Esophagus squamous epithelium (tissue), 5 donors: ENCODE results near the gene F12. TPM values are rescaled to one million over a fixed set of nuclear protein-coding genes. Genes with fewer than 3 reads are reported as not detected.

Experiments used
- DNase-seq: peaks from one replicate; lab custom pipeline; 2025; lab: John Stamatoyannopoulos, UW
- H3K27ac ChIP-seq, 4 donors: fragments of 200-600 bp; sonication (generic); one replicate each; pipeline ENCODE4 v1.5.1; 2016 to 2019; ENCODE audit warnings: mild to moderate bottlenecking in 1 of 4
- H3K27me3 ChIP-seq, 4 donors: fragments of 200-600 bp; sonication (generic); 1 replicate in 3 of 4; 2 replicates in 1 of 4; pipeline versions ENCODE4 v1.5.1 to v1.6.0; 2017 to 2021; ENCODE audit warnings: antibody characterized with exemption in 1 of 4
- H3K36me3 ChIP-seq, 3 donors: fragments of 200-600 bp; sonication (generic); one replicate each; pipeline ENCODE4 v1.5.1; 2016 to 2019
- H3K4me1 ChIP-seq, 3 donors: fragments of 200-600 bp; sonication (generic); one replicate each; pipeline ENCODE4 v1.5.1; 2017 to 2019
- H3K4me3 ChIP-seq, 4 donors: fragments of 200-600 bp; sonication (generic); 1 replicate in 3 of 4; 2 replicates in 1 of 4; pipeline ENCODE4 v1.5.1; 2016 to 2019; ENCODE audit warnings: mild to moderate bottlenecking in 2 of 4, moderate library complexity in 1 of 4
- H3K9me3 ChIP-seq, 3 donors: fragments of 200-600 bp; sonication (generic); one replicate each; pipeline ENCODE4 v1.5.1; 2016 to 2019
- CTCF ChIP-seq, 6 experiments: fragments of 450-650 bp in 4 of 6; fragments of 200-600 bp in 2 of 6; sonication (generic) in 2 of 6; IDR thresholded peaks; one replicate each; pipeline ENCODE4 v1.5.1; 2016 to 2019; ENCODE audit warnings: antibody characterized with exemption in 6 of 6, mild to moderate bottlenecking in 4 of 6, moderate library complexity in 4 of 6
- POLR2A ChIP-seq, 4 donors: fragments of 450-650 bp; IDR thresholded peaks; one replicate each; pipeline ENCODE4 v1.6.1; 2017; ENCODE audit warnings: antibody characterized with exemption in 4 of 4, mild to moderate bottlenecking in 4 of 4, moderate library complexity in 3 of 4
- WGBS, 2 donors: methylation state at CpG; one replicate each; pipeline ENCODE4 v1.1.5; 2018; 5-methylcytosine and 5-hydroxymethylcytosine counted together
- intact Hi-C: fragments of 100-400 bp; cut with DNase I; formaldehyde crosslinking; loops from one replicate; pipeline ENCODE4 v1.15.0; 2022
- total RNA-seq, 4 donors: library from RNA; depleted of rRNA; stranded (reverse); fragments of >200 nt; gene quantifications; one replicate each; pipeline ENCODE4 v1.1.0, GENCODE V29; 2016
- donor health status: DM: yes; HTN: yes; CAD: no.

Gene F12
- total RNA-seq, 4 donors from 2014 or later, result 10.7 to 25.4 (median 19.6) TPM

GRCh38 chr5:177399997-177400868 lies 9.1 kb downstream of the F12 start, which contains the start of gene PFN3:
PFN3 (minus strand) TSS chr5:177400661; CDS start chr5:177400576, 85 bp downstream.
- Histone ChIP-seq H3K9me3 (no peaks in the 10 kb centered on the region), H3K27ac (no peak within 1 kb of the TSS), H3K36me3 (no peaks in the 10 kb centered on the region), H3K4me3 (peak within 1 kb of the TSS in 1 of 4 donors; percentile 21), H3K27me3 (peaks cover 0 to 89% (median 15%) of the 10 kb centered on the region in 4 donors), H3K4me1 (peaks cover 29 to 47% (median 34%) of the 10 kb centered on the region in 3 donors)
- TF ChIP-seq POLR2A (IDR thresholded peaks at IDR 0.05), result no peak
- no peak for TF ChIP-seq CTCF (IDR thresholded peaks at IDR 0.05)
- no peak for DNase-seq
- intact Hi-C loops, result loop anchor here (10.0 kb wide), 1 partner anchor 85 kb away; the partner anchor contains the start of gene MXD3
- 54 to 66% methylated on average over 13 to 28 of the region's 92 CpGs for WGBS, 2 donors

- intact Hi-C loops, result loop anchor here (10.0 kb wide), 1 partner anchor 83 kb away; the partner anchor contains the start of gene MXD3
- TF ChIP-seq POLR2A (IDR thresholded peaks at IDR 0.05) (no peak), CTCF (IDR thresholded peaks at IDR 0.05) (no peak)
- Histone ChIP-seq H3K4me1 (peaks cover 8 to 24% (median 12%) of the 10 kb centered on the region in 3 donors), H3K36me3 (no peaks in the 10 kb centered on the region), H3K9me3 (no peaks in the 10 kb centered on the region), H3K27ac (no peak overlapping the region), H3K4me3 (no peak overlapping the region), H3K27me3 (peaks cover 0 to 72% (median 11%) of the 10 kb centered on the region in 4 donors)
- DNase-seq, result no peak
- WGBS, 2 donors, result 76 to 86% methylated on average over 4 to 10 of the region's 16 CpGs
These were observed 11.4 kb downstream of the F12 start for GRCh38 chr5:177397875-177398390.

- DNase-seq, result no peak
- Histone ChIP-seq H3K4me3 (no peak overlapping the region), H3K27me3 (peaks cover 0 to 60% (median 7%) of the 10 kb centered on the region in 4 donors), H3K27ac (no peak overlapping the region), H3K9me3 (no peaks in the 10 kb centered on the region), H3K36me3 (no peaks in the 10 kb centered on the region), H3K4me1 (peaks cover 0 to 13% (median under 1%) of the 10 kb centered on the region in 3 donors)
- TF ChIP-seq POLR2A (IDR thresholded peaks at IDR 0.05), result no peak
- intact Hi-C loops, result loop anchor here (10.0 kb wide), 1 partner anchor 82 kb away; the partner anchor contains the start of gene MXD3
- WGBS, 2 donors, result 95% methylated on average over 3 of the region's 10 CpGs; no CpG with 5 or more reads in 1 of the 2 donors
These were observed 12.6 kb downstream of the F12 start for GRCh38 chr5:177396807-177397206.

- intact Hi-C loops, result loop anchor here (10.0 kb wide), 1 partner anchor 81 kb away; the partner anchor contains the start of gene MXD3
- Histone ChIP-seq H3K9me3 (no peaks in the 10 kb centered on the region), H3K4me3 (no peak overlapping the region), H3K4me1 (peaks cover 0 to 14% (median 0%) of the 10 kb centered on the region in 3 donors), H3K36me3 (no peaks in the 10 kb centered on the region), H3K27me3 (peaks cover 0 to 53% (median 7%) of the 10 kb centered on the region in 4 donors), H3K27ac (no peak overlapping the region)
- DNase-seq, result no peak
- WGBS, 2 donors, result 48% methylated on average over 8 of the region's 8 CpGs; no CpG with 5 or more reads in 1 of the 2 donors
- no peak for TF ChIP-seq CTCF (IDR thresholded peaks at IDR 0.05)
- TF ChIP-seq POLR2A (IDR thresholded peaks at IDR 0.05), result no peak
These were observed 13.3 kb downstream of the F12 start for GRCh38 chr5:177396078-177396477.

GRCh38 chr5:177393990-177394389 lies 15.4 kb downstream of the F12 start:
- H3K27ac ChIP-seq, result no peak overlapping the region
- DNase-seq, result no peak
- TF ChIP-seq POLR2A (IDR thresholded peaks at IDR 0.05), result no peak
- no peak for TF ChIP-seq CTCF (IDR thresholded peaks at IDR 0.05)
- H3K27me3 ChIP-seq, result peaks cover 0 to 32% (median 0%) of the 10 kb centered on the region in 4 donors
- no peaks in the 10 kb centered on the region for H3K36me3 ChIP-seq
- H3K4me3 ChIP-seq, result no peak overlapping the region
- 56 to 100% methylated on average over 3 to 4 of the region's 5 CpGs for WGBS, 2 donors
- H3K4me1 ChIP-seq, result peaks cover 18 to 23% (median 20%) of the 10 kb centered on the region in 3 donors
- H3K9me3 ChIP-seq, result no peaks in the 10 kb centered on the region
- intact Hi-C loops, result loop anchor here (5.0 to 10.0 kb wide), 2 partner anchors 79 to 108 kb away; partner anchors contain the start of gene MXD3
